H1 (cell line): ENCODE results near the gene FGGY. TPM values are rescaled to one million over a fixed set of nuclear protein-coding genes. Genes with fewer than 3 reads are reported as not detected.

Source experiments
- CTCF ChIA-PET: fragments of 300-600 bp; sonication (Branson Sonifier 250); formaldehyde crosslinking; loops from one replicate; lab custom pipeline; 2021; ENCODE audit not compliant: partially characterized antibody; lab: Charles Lee
- POLR2A ChIA-PET: fragments of 300-600 bp; sonication (Branson Sonifier 250); formaldehyde crosslinking; loops from one replicate; lab custom pipeline; 2021; ENCODE audit warnings: inconsistent platforms; ENCODE audit not compliant: partially characterized antibody; lab: Charles Lee
- DNase-seq, 2 experiments: peaks; one replicate each; pipeline versions ENCODE4 v3.0.0 to v3.0.0-alpha.2; 2010 to 2022; ENCODE audit warnings: low spot score in 2 of 2, low read depth in 1 of 2, mixed read lengths in 1 of 2
- FAIRE-seq: peaks from 2 replicates; lab custom pipeline; 2011; peaks lifted over from hg19 to GRCh38; lab: Jason Lieb, UNC
- H2AFZ ChIP-seq: 2 replicates; pipeline ENCODE4 v1.8.1; 2012; ENCODE audit warnings: low read length, inconsistent platforms
- H2AK5ac ChIP-seq: 2 replicates; pipeline ENCODE4 v1.6.1; 2013; ENCODE audit warnings: low read depth, low read length
- H2BK120ac ChIP-seq: replicated peaks from 2 replicates; pipeline ENCODE3; 2013; ENCODE audit warnings: low read depth, low read length, inconsistent platforms
- H2BK12ac ChIP-seq: 2 replicates; pipeline ENCODE4 v1.6.1; 2013; ENCODE audit warnings: low read depth, low read length
- H2BK15ac ChIP-seq: 2 replicates; pipeline ENCODE4 v1.6.1; 2013; ENCODE audit warnings: low read length
- H2BK20ac ChIP-seq: 2 replicates; pipeline ENCODE4 v1.6.1; 2013; ENCODE audit warnings: low read length
- H2BK5ac ChIP-seq: 2 replicates; pipeline ENCODE4 v1.6.1; 2013; ENCODE audit warnings: low read depth, low read length
- H3K14ac ChIP-seq: 2 replicates; pipeline ENCODE4 v1.6.1; 2013; ENCODE audit warnings: inconsistent platforms; ENCODE audit not compliant: insufficient read length
- H3K18ac ChIP-seq: 2 replicates; pipeline ENCODE4 v1.6.1; 2013; ENCODE audit warnings: low read length; ENCODE audit errors: extremely low read depth
- H3K23ac ChIP-seq: 2 replicates; pipeline ENCODE4 v1.6.1; 2013; ENCODE audit warnings: inconsistent platforms; ENCODE audit not compliant: insufficient read length
- H3K23me2 ChIP-seq: 2 replicates; pipeline ENCODE4 v1.6.1; 2013; ENCODE audit warnings: low read depth, low read length
- H3K27ac ChIP-seq: 2 replicates; pipeline ENCODE4 v1.6.1; 2011; ENCODE audit warnings: low read depth, low read length, inconsistent platforms
- H3K27me3 ChIP-seq, 4 experiments: replicated peaks in 1 of 4; 1 replicate in 1 of 4; 2 replicates in 3 of 4; pipeline versions ENCODE4 v1.6.1 to v1.8.1; 2011 to 2013; ENCODE audit warnings: low read length in 3 of 4, mild to moderate bottlenecking in 3 of 4, inconsistent platforms in 2 of 4, mixed read lengths in 2 of 4, moderate library complexity in 1 of 4; ENCODE audit not compliant: control insufficient read depth in 3 of 4, insufficient read depth in 3 of 4; ENCODE audit errors: extremely low read depth in 1 of 4
- H3K36me3 ChIP-seq, 4 experiments: 2 replicates each; pipeline versions ENCODE4 v1.6.1 to v1.8.1; 2011 to 2013; ENCODE audit warnings: mild to moderate bottlenecking in 4 of 4, low read length in 3 of 4, moderate library complexity in 2 of 4, control low read depth in 1 of 4, inconsistent platforms in 1 of 4; ENCODE audit not compliant: insufficient read depth in 4 of 4, control insufficient read depth in 2 of 4
- H3K4ac ChIP-seq: replicated peaks from 2 replicates; pipeline ENCODE3; 2013; ENCODE audit warnings: low read length, low read depth, mixed read lengths, inconsistent platforms; ENCODE audit not compliant: insufficient read length
- H3K4me1 ChIP-seq, 4 experiments: replicated peaks in 1 of 4; 1 replicate in 1 of 4; 2 replicates in 3 of 4; pipeline versions ENCODE4 v1.6.1 to v1.8.1; 2011 to 2013; ENCODE audit warnings: low read length in 3 of 4, inconsistent platforms in 2 of 4, mixed read lengths in 1 of 4; ENCODE audit not compliant: insufficient read depth in 4 of 4, control insufficient read depth in 3 of 4
- H3K4me2 ChIP-seq, 2 experiments: 2 replicates each; pipeline versions ENCODE4 v1.6.1 to v1.8.1; 2011 to 2013; ENCODE audit warnings: low read depth in 2 of 2, low read length in 2 of 2, control low read depth in 1 of 2, inconsistent platforms in 1 of 2, mild to moderate bottlenecking in 1 of 2; ENCODE audit not compliant: insufficient read depth in 1 of 2
- H3K4me3 ChIP-seq, 4 experiments: fragments of 200-600, 300-600 bp in 1 of 4; sonication (generic), shearing (Covaris generic), sonication (Bioruptor Twin) in 1 of 4; 2 replicates each; pipeline versions ENCODE4 v1.5.1 to v1.8.1; 2011 to 2016; ENCODE audit warnings: low read length in 4 of 4, low read depth in 3 of 4, control low read depth in 2 of 4, inconsistent platforms in 2 of 4, mild to moderate bottlenecking in 2 of 4, mixed read lengths in 1 of 4, moderate library complexity in 1 of 4; ENCODE audit not compliant: insufficient read depth in 2 of 4; ENCODE audit errors: extremely low read depth in 1 of 4
- H3K56ac ChIP-seq: replicated peaks from 2 replicates; pipeline ENCODE3; 2013; ENCODE audit warnings: low read depth, mild to moderate bottlenecking, mixed read lengths, low read length, inconsistent platforms; ENCODE audit not compliant: insufficient read length
- H3K79me1 ChIP-seq: 2 replicates; pipeline ENCODE4 v1.6.1; 2013; ENCODE audit warnings: low read depth, low read length, control low read depth
- H3K79me2 ChIP-seq, 2 experiments: 2 replicates each; pipeline versions ENCODE4 v1.6.1 to v1.8.1; 2012 to 2013; ENCODE audit warnings: low read length in 2 of 2, mild to moderate bottlenecking in 2 of 2, inconsistent platforms in 1 of 2; ENCODE audit not compliant: insufficient read depth in 2 of 2, control insufficient read depth in 1 of 2
- H3K9ac ChIP-seq, 4 experiments: replicated peaks in 1 of 4; 1 replicate in 1 of 4; 2 replicates in 3 of 4; pipeline versions ENCODE4 v1.6.1 to v1.8.1; 2011 to 2013; ENCODE audit warnings: low read depth in 3 of 4, low read length in 3 of 4, control low read depth in 2 of 4, mild to moderate bottlenecking in 2 of 4, moderate library complexity in 2 of 4, inconsistent platforms in 1 of 4; ENCODE audit errors: extremely low read depth in 1 of 4
- H3K9me3 ChIP-seq, 2 experiments: 2 replicates each; pipeline versions ENCODE4 v1.6.1 to v1.8.1; 2012 to 2013; ENCODE audit warnings: mild to moderate bottlenecking in 2 of 2, moderate library complexity in 2 of 2, control low read depth in 1 of 2, inconsistent platforms in 1 of 2, low read depth in 1 of 2, low read length in 1 of 2, mixed read lengths in 1 of 2; ENCODE audit not compliant: insufficient read depth in 2 of 2
- H4K20me1 ChIP-seq, 2 experiments: replicated peaks in 1 of 2; 2 replicates each; pipeline versions ENCODE3 to v1.8.1; 2011 to 2013; ENCODE audit warnings: inconsistent platforms in 2 of 2, low read length in 2 of 2, mild to moderate bottlenecking in 1 of 2; ENCODE audit not compliant: insufficient read depth in 2 of 2, control insufficient read depth in 1 of 2
- H4K5ac ChIP-seq: 2 replicates; pipeline ENCODE4 v1.6.1; 2013; ENCODE audit warnings: low read length, low read depth, mixed read lengths, inconsistent platforms; ENCODE audit not compliant: insufficient read length
- H4K8ac ChIP-seq: 2 replicates; pipeline ENCODE4 v1.8.0; 2013; ENCODE audit warnings: mild to moderate bottlenecking, moderate library complexity, low read length, inconsistent platforms; ENCODE audit not compliant: insufficient read depth; ENCODE audit errors: extremely low read depth
- H4K91ac ChIP-seq: replicated peaks from 2 replicates; pipeline ENCODE3; 2013; ENCODE audit warnings: low read length, mixed read lengths, inconsistent platforms; ENCODE audit not compliant: insufficient read length
- JUND ChIP-seq: IDR thresholded peaks from 2 replicates; pipeline ENCODE4 v1.6.1; 2011; ENCODE audit warnings: mild to moderate bottlenecking, improper control_type of control experiment, low read length
- TEAD4 ChIP-seq: IDR thresholded peaks from 2 replicates; pipeline ENCODE4 v1.6.1; 2012; ENCODE audit warnings: low read depth, low read length, inconsistent platforms, mixed read lengths
- ZNF274 ChIP-seq: IDR thresholded peaks from 2 replicates; pipeline ENCODE4 v1.7.0; 2012; ENCODE audit warnings: low read length, borderline replicate concordance; ENCODE audit errors: extremely low read depth
- WGBS, 2 experiments: shearing (Covaris generic) in 1 of 2; methylation state at CpG; one replicate each; pipeline versions ENCODE4 v1.1.6 to v1.1.7; 2013 to 2015; ENCODE audit warnings: low lambda C conversion rate in 2 of 2, mixed read lengths in 2 of 2, inconsistent platforms in 1 of 2, low coverage in 1 of 2, missing lambda C conversion rate in 1 of 2; ENCODE audit not compliant: insufficient replicate concordance in 2 of 2, insufficient coverage in 1 of 2, insufficient read length in 1 of 2; ENCODE audit errors: extremely low coverage in 1 of 2, missing lambda C conversion rate in 1 of 2; 5-methylcytosine and 5-hydroxymethylcytosine counted together
- polyA plus RNA-seq, 7 experiments: library from polyadenylated mRNA; depleted of rRNA in 3 of 7; stranded (reverse) in 5 of 7; unstranded in 2 of 7; fragments of >200 nt in 5 of 7; fragments of 200-250 nt in 2 of 7; gene quantifications; 1 replicate in 5 of 7; 2 replicates in 1 of 7; 4 replicates in 1 of 7; pipeline versions ENCODE4 v1.2.1 to v1.2.3, GENCODE V29; 2011 to 2013; ENCODE audit warnings: missing spikeins in 2 of 7, mixed read lengths in 2 of 7
- total RNA-seq: library from RNA; stranded (reverse); fragmentation: NEBNext Ultra II Directional; extraction: Animal tissue kit (Norgen Biotek cat#: 25700); gene quantifications from 2 replicates; pipeline ENCODE4 v1.2.1, GENCODE V29; 2021

Gene FGGY
- total and polyA plus RNA-seq, 2 of the 8 experiments (the other 6 are each of a cell fraction or from before 2014, with no cell fraction given): 10.3 to 12.5 TPM

- H3K23ac ChIP-seq: no peak overlapping the region
- H2BK120ac ChIP-seq: no peak overlapping the region
- H3K4me3 ChIP-seq: no peak overlapping the region
- no peak overlapping the region for H3K4me2 ChIP-seq
- H3K36me3 ChIP-seq: no peaks in the 10 kb centered on the region
- H3K27me3 ChIP-seq: no peaks in the 10 kb centered on the region
- no peak overlapping the region for H4K5ac ChIP-seq
- peaks cover 6 to 19% (median 15%) of the 10 kb centered on the region in 4 experiments for H3K4me1 ChIP-seq
- no peak overlapping the region for H3K9ac ChIP-seq
- H2BK20ac ChIP-seq: no peak overlapping the region
- no peaks in the 10 kb centered on the region; the same call in 1 of the 2 replicates for H3K79me1 ChIP-seq
- H4K91ac ChIP-seq: no peak overlapping the region
- no peaks in the 10 kb centered on the region for H3K9me3 ChIP-seq
- H2BK12ac ChIP-seq: peak overlapping the region; percentile 86
- FAIRE-seq (no peak), DNase-seq (no peak)
- no peak overlapping the region; the same call in 1 of the 2 replicates for H4K8ac ChIP-seq
- H2AFZ ChIP-seq: no peak overlapping the region
- no peaks in the 10 kb centered on the region for H4K20me1 ChIP-seq
- 0 out of 2 replicates have a peak overlapping the region, but pooled peaks have one; percentile 22 for H2BK5ac ChIP-seq
- POLR2A ChIA-PET: no interaction called here
- peak; percentile 58; the same call in 1 of the 2 replicates for TF ChIP-seq TEAD4
- peak; percentile 69 for TF ChIP-seq JUND
- TF ChIP-seq ZNF274: no peak
- no peak overlapping the region for H3K4ac ChIP-seq
- H2BK15ac ChIP-seq: peak overlapping the region; percentile 50; the same call in 1 of the 2 replicates
- no peak overlapping the region for H3K27ac ChIP-seq
- WGBS, 2 experiments: 88% methylated on average over 7 of the region's 7 CpGs; no CpG with 5 or more reads in 1 of the 2 experiments
- H3K23me2 ChIP-seq: no peaks in the 10 kb centered on the region
- no peaks in the 10 kb centered on the region for H3K79me2 ChIP-seq
- H3K18ac ChIP-seq: no peak overlapping the region
- CTCF ChIA-PET: interaction anchor here (1.6 kb wide), 1 partner anchor 26 kb away, joined by 3 read pairs; no protein-coding TSS in a partner anchor
- 0 out of 2 replicates have a peak overlapping the region, but pooled peaks have one; percentile 42 for H2AK5ac ChIP-seq
- no peak overlapping the region for H3K14ac ChIP-seq
- no peak overlapping the region for H3K56ac ChIP-seq
Measured at GRCh38 chr1:59672851-59673572, 376.1 kb downstream of the FGGY start.
